K562 (cell line): ENCODE results near the gene TAF5. TPM values are rescaled to one million over a fixed set of nuclear protein-coding genes. Genes with fewer than 3 reads are reported as not detected.
A peak's percentile ranks its signal among the peaks of the same experiment; 100 is the strongest.

Experiments used
- AFF4 ChIP-seq: sonication (generic); formaldehyde crosslinking; IDR thresholded peaks from 2 replicates; pipeline ENCODE4 v1.8.0; 2023; ENCODE audit warnings: mild to moderate bottlenecking, missing genetic modification reagents
- E2F4 ChIP-seq: sonication (generic); formaldehyde crosslinking; IDR thresholded peaks from 2 replicates; pipeline ENCODE4 v1.8.0; 2022; ENCODE audit warnings: mild to moderate bottlenecking, low read depth, missing genetic modification reagents
- EGR1 ChIP-seq: fragments of 450-650 bp; conservative IDR thresholded peaks from 2 replicates; pipeline ENCODE4 v1.6.1; 2017; ENCODE audit warnings: mild to moderate bottlenecking
- FOXA3 ChIP-seq, 2 experiments: fragments of 450-650 bp in 1 of 2; sonication (generic) in 1 of 2; formaldehyde crosslinking; IDR thresholded peaks in 1 of 2; conservative IDR thresholded peaks in 1 of 2; 2 replicates each; pipeline versions ENCODE4 v1.4.0 to v1.8.0; 2020 to 2022; ENCODE audit warnings: mild to moderate bottlenecking in 2 of 2, missing genetic modification reagents in 1 of 2
- GABPB1 ChIP-seq: sonication (generic); formaldehyde crosslinking; IDR thresholded peaks from 2 replicates; pipeline ENCODE4 v1.8.0; 2022; ENCODE audit warnings: mild to moderate bottlenecking, missing genetic modification reagents
- NRF1 ChIP-seq, 2 experiments: fragments of 450-650 bp; IDR thresholded peaks in 1 of 2; conservative IDR thresholded peaks in 1 of 2; 2 replicates each; pipeline ENCODE4 v1.6.1; 2014; ENCODE audit warnings: mild to moderate bottlenecking in 2 of 2
- POLR2AphosphoS2 ChIP-seq: IDR thresholded peaks from 2 replicates; pipeline ENCODE4 v1.6.1; 2012; ENCODE audit warnings: low read length, improper control_type of control experiment
- RBM14 ChIP-seq: fragments of 200-400 bp; formaldehyde crosslinking; IDR thresholded peaks from 2 replicates; pipeline ENCODE4 v1.6.1; 2018; ENCODE audit warnings: low read depth, mild to moderate bottlenecking, low read length, moderate library complexity, borderline replicate concordance; ENCODE audit not compliant: insufficient read depth
- SIX5 ChIP-seq, 2 experiments: IDR thresholded peaks; 2 replicates each; pipeline ENCODE4 v1.6.1; 2011; ENCODE audit warnings: low read length in 2 of 2, borderline replicate concordance in 1 of 2, low read depth in 1 of 2, mild to moderate bottlenecking in 1 of 2, moderate library complexity in 1 of 2; ENCODE audit not compliant: insufficient read depth in 1 of 2
- SPI1 ChIP-seq: IDR thresholded peaks from 2 replicates; pipeline ENCODE4 v1.6.1; 2011; ENCODE audit warnings: low read depth, low read length, control low read depth, borderline replicate concordance
- SREBF1 ChIP-seq: fragments of 150-350 bp; IDR thresholded peaks from 2 replicates; pipeline ENCODE4 v1.6.1; 2014; ENCODE audit warnings: antibody characterized with exemption, low read depth, low read length, borderline replicate concordance
- TAL1 ChIP-seq: fragments of 450-650 bp; IDR thresholded peaks from 2 replicates; pipeline ENCODE4 v1.6.1; 2016; ENCODE audit warnings: mild to moderate bottlenecking
- XRCC5 ChIP-seq: fragments of 200-400 bp; formaldehyde crosslinking; IDR thresholded peaks from 2 replicates; pipeline ENCODE4 v1.6.1; 2017; ENCODE audit warnings: low read depth, mild to moderate bottlenecking, low read length
- ZNF444 ChIP-seq: fragments of 250-450 bp; sonication (Bioruptor Pico); IDR thresholded peaks from 2 replicates; pipeline ENCODE4 v1.4.0; 2020; ENCODE audit warnings: mild to moderate bottlenecking, moderate library complexity
- polyA plus RNA-seq, 8 experiments: library from polyadenylated mRNA; depleted of rRNA in 4 of 8; stranded (reverse) in 5 of 8; unstranded in 3 of 8; fragments of >200 nt; fragmentation: Nextera tagmentation in 2 of 8; fragmentation: Illumina TruSeq in 1 of 8; extraction: Ambion mirVana in 2 of 8; extraction: Trizol in 1 of 8; gene quantifications; 2 replicates each; pipeline versions ENCODE4 v1.2.1 to v1.2.3, GENCODE V29; 2011 to 2014; ENCODE audit warnings: inconsistent platforms in 1 of 8, missing spikeins in 1 of 8
- total RNA-seq, 7 experiments: library from RNA; depleted of rRNA in 6 of 7; stranded (reverse); fragments of >200 nt in 6 of 7; fragmentation: Illumina TruSeq in 2 of 7; extraction: Trizol in 2 of 7; gene quantifications; 2 replicates each; pipeline versions ENCODE4 v1.2.1 to v1.2.3, GENCODE V29; 2011 to 2021; ENCODE audit warnings: low replicate concordance in 1 of 7
- TF ChIP-seq, protein P1 (sequence below): sonication (generic); formaldehyde crosslinking; IDR thresholded peaks from 2 replicates; pipeline ENCODE4 v1.8.1; 2023; ENCODE audit warnings: mild to moderate bottlenecking, missing genetic modification reagents
- TF ChIP-seq, protein P2 (sequence below): fragments of 250-450 bp; sonication (Bioruptor Pico); IDR thresholded peaks from 2 replicates; pipeline ENCODE4 v1.8.0; 2022; ENCODE audit warnings: inconsistent platforms

The TAF5 gene
- total and polyA plus RNA-seq, 9 of the 15 experiments (the other 6 are each of a cell fraction or from before 2014, with no cell fraction given): 4.2 to 11.9 (median 9.3) TPM

DNA sequence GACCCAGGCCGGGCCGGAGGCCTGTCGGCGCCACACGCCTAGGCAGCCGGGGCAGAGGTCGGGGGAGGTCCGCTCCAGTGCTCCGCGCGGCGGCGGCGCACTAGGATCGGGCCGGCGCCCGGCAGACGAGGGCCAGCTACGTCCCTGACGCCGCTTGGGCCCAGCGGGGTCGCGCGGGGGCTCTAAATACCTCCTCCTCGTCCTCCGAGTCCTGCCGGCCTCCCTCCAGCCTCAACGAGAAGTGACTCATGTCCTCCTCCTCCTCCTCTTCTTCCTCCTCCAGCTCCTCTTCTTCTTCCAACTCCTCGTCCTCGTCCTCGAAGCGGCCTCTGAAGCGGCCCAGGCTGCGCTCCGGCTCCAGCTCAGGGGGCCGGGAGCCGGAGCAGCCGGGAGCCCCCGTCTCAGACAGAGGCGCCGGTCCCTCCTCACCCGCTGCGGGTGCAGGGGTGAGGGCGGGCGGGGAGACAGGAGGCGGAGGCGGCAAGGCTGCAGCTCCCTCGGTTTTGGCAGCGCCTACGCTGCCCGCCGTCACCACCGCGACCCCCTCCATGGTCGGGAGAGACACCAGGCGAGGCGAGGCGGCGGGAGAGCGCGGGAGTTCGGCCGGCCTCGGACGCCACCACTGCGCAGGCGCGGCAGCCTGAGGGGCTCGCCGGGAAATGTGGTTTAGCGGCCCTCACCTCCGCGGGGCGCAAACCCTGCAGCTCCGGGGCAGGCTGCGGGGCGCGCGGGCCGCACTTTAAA, 17.1 kb upstream of the TAF5 start, which contains the start of gene PCGF6 (continued):
- TF ChIP-seq FOXA3 (CRISPR knock-in tag; conservative IDR thresholded peaks at IDR 0.05 in 1 of 2, IDR thresholded peaks at IDR 0.05 in 1 of 2) (no peak), E2F4 (CRISPR knock-in tag) (peak; percentile 48; the same call in 1 of the 2 replicates), XRCC5 (no peak), ZNF444 (no peak), TAL1 (no peak), POLR2AphosphoS2 (no peak), GABPB1 (no peak), AFF4 (CRISPR knock-in tag) (peak; percentile 78; the same call in 1 of the 2 replicates), EGR1 (peak; percentile 36), SIX5 (IDR thresholded peaks at IDR 0.05; ENCODE audit: borderline replicate concordance in 1 of 2, insufficient read depth in 1 of 2, low read depth in 1 of 2, low read length in 2 of 2) (peak; percentile 24 to 44; a peak in 1 of 4 replicates), SPI1 (no peak), SREBF1 (no peak), NRF1 (conservative IDR thresholded peaks at IDR 0.05 in 1 of 2, IDR thresholded peaks at IDR 0.05 in 1 of 2) (peak; percentile 94 to 95), RBM14 (no peak)
- TF ChIP-seq, protein P1, sequence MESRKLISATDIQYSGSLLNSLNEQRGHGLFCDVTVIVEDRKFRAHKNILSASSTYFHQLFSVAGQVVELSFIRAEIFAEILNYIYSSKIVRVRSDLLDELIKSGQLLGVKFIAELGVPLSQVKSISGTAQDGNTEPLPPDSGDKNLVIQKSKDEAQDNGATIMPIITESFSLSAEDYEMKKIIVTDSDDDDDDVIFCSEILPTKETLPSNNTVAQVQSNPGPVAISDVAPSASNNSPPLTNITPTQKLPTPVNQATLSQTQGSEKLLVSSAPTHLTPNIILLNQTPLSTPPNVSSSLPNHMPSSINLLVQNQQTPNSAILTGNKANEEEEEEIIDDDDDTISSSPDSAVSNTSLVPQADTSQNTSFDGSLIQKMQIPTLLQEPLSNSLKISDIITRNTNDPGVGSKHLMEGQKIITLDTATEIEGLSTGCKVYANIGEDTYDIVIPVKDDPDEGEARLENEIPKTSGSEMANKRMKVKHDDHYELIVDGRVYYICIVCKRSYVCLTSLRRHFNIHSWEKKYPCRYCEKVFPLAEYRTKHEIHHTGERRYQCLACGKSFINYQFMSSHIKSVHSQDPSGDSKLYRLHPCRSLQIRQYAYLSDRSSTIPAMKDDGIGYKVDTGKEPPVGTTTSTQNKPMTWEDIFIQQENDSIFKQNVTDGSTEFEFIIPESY (CRISPR knock-in tag): no peak
- TF ChIP-seq, protein P2, sequence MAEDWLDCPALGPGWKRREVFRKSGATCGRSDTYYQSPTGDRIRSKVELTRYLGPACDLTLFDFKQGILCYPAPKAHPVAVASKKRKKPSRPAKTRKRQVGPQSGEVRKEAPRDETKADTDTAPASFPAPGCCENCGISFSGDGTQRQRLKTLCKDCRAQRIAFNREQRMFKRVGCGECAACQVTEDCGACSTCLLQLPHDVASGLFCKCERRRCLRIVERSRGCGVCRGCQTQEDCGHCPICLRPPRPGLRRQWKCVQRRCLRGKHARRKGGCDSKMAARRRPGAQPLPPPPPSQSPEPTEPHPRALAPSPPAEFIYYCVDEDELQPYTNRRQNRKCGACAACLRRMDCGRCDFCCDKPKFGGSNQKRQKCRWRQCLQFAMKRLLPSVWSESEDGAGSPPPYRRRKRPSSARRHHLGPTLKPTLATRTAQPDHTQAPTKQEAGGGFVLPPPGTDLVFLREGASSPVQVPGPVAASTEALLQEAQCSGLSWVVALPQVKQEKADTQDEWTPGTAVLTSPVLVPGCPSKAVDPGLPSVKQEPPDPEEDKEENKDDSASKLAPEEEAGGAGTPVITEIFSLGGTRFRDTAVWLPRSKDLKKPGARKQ: no peak
